Measurements from ENCODE around the gene ARSI.

GRCh38 chr5:150303070-150303615 is 438 bp upstream of the ARSI start:
- no peak for TF ChIP-seq CTCF (IDR thresholded peaks at IDR 0.05; ENCODE audit: insufficient read depth, low read length)
- TF ChIP-seq POLR2AphosphoS5 (IDR thresholded peaks at IDR 0.05; ENCODE audit: low read depth), result no peak
